ENCODE measurements around the gene CNPY4. TPM values are rescaled to one million over a fixed set of nuclear protein-coding genes. Genes with fewer than 3 reads are reported as not detected.

CNPY4 gene
- total and polyA plus RNA-seq, 12 donors: 14.0 to 46.5 (median 24.2) TPM

- Histone ChIP-seq H3K4me3 (peak overlapping the region in 1 of 4 donors; percentile 55), H3K4me1 (replicated peaks in 1 of 2) (peaks cover 4 to 25% of the 10 kb centered on the region in 2 donors), H3K27me3 (peaks cover 10% of the 10 kb centered on the region), H3K36me3 (replicated peaks in 1 of 2) (no peaks in the 10 kb centered on the region), H3K27ac (no peak overlapping the region), H3K9me3 (replicated peaks in 1 of 3) (no peaks in the 10 kb centered on the region)
- 53 to 61% (median 57%) methylated on average over 14 of the region's 14 CpGs for WGBS, 4 donors
- intact Hi-C loops (cut with DNase I): no loop called here
- no peak for DNase-seq
- TF ChIP-seq CTCF (IDR thresholded peaks at IDR 0.05) (no peak), POLR2A (IDR thresholded peaks at IDR 0.05) (no peak)
Measured at GRCh38 chr7:100166970-100167911, 47.8 kb downstream of the CNPY4 start.

- WGBS, 4 donors: 4 to 9% (median 6%) methylated on average over 9 to 11 of the region's 11 CpGs
- TF ChIP-seq CTCF (IDR thresholded peaks at IDR 0.05): no peak
- TF ChIP-seq POLR2A (IDR thresholded peaks at IDR 0.05): no peak
- Histone ChIP-seq H3K27me3 (peaks cover 10% of the 10 kb centered on the region), H3K9me3 (replicated peaks in 1 of 3) (no peaks in the 10 kb centered on the region), H3K36me3 (replicated peaks in 1 of 2) (no peaks in the 10 kb centered on the region), H3K4me1 (replicated peaks in 1 of 2) (peaks cover 4 to 25% of the 10 kb centered on the region in 2 donors), H3K4me3 (peak overlapping the region in 1 of 4 donors; percentile 55), H3K27ac (peak overlapping the region in 2 of 5 donors; percentile 23 to 44)
- DNase-seq: no peak
- intact Hi-C loops (cut with DNase I): no loop called here
Measured at GRCh38 chr7:100167912-100168323, 48.5 kb downstream of the CNPY4 start.

DNA sequence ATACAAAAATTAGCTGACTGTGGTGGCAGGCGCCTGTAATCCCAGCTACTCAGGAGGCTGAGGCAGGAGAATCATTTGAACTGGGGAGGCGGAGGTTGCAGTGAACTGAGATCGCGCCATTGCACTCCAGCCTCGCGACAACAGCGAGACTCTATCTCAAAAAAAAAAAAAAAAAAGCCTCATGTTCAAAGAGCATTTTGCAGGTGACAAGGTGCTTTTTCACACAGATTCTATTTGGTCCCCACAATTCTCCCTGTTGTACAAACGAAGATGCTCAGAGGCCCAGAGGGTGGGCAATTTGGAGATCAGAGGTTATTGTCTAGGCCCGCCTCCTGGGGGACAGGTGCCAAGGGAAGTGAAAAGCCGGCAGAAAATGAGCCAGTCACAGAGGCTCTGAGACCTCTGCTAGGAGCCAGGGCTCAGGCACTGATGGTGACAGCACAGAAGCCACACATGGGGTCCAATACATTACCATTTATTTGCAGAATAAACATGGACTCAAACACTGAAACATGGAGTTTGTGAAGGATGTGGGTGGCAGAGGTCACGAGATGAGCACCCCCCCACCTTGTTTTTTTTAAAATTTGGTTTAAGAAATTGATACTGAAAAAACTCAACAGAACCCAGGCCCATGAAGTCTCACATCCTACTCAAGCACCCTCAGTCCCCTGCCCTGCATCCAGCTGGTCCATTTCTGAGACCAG is 49.9 kb downstream of the CNPY4 start:
- H3K27me3 ChIP-seq: peaks cover 10% of the 10 kb centered on the region
- no peaks in the 10 kb centered on the region for H3K36me3 ChIP-seq (replicated peaks in 1 of 2)
- TF ChIP-seq CTCF (IDR thresholded peaks at IDR 0.05) (no peak), POLR2A (IDR thresholded peaks at IDR 0.05) (no peak)
- DNase-seq: no peak
- H3K4me1 ChIP-seq (replicated peaks in 1 of 2): peaks cover 4 to 25% of the 10 kb centered on the region in 2 donors
- WGBS, 4 donors: 87 to 89% (median 87%) methylated on average over 10 to 11 of the region's 11 CpGs
- H3K9me3 ChIP-seq (replicated peaks in 1 of 3): no peaks in the 10 kb centered on the region
- intact Hi-C loops (cut with DNase I): no loop called here
- H3K27ac ChIP-seq: no peak overlapping the region
- no peak overlapping the region for H3K4me3 ChIP-seq
